HG03354 (cell line): ENCODE measurements around the gene ZNF687.
A peak's percentile ranks its signal among the peaks of the same experiment; 100 is the strongest.
"Not testable (repeated sequence)": the region's sequence is repeated elsewhere in the genome, so short reads cannot be mapped to it uniquely, and the experiment has no call there.

Experiments used
- ATAC-seq: cut with Tn5 transposase; IDR thresholded peaks from one replicate; pipeline ENCODE4 v1.9.1; 2021; ENCODE audit warnings: mild to moderate bottlenecking; ENCODE audit not compliant: unreplicated experiment, poor library complexity, severe bottlenecking

The ZNF687 gene

GRCh38 chr1:151281969-151282882 is at the start of gene ZNF687:
Gene ZNF687, plus strand, starts transcription at chr1:151282299. Its CDS starts 3,993 bp downstream, at chr1:151286292.
- ATAC-seq = peak; percentile 89

DNA sequence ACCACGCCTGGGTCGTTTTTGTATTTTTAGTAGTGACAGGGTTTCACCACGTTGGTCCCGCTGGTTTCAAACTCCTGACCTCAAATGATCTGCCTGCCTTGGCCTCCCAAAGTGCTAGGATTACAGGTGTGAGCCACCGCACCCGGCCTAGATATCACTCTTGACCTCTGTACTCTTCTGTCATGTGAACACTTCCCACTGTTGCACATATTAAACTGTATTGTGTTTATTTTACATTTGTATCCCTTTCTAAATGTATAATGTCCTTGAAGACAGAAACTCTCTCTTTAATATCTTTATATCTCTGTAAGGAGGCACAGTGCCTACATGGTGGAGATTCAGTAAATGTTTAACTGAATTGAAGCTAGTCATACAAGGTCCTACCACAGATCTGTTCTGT is 46.9 kb upstream of the ZNF687 start:
- ATAC-seq = no peak

GRCh38 chr1:151237678-151238466 is 44.2 kb upstream of the ZNF687 start:
- ATAC-seq = no peak

DNA sequence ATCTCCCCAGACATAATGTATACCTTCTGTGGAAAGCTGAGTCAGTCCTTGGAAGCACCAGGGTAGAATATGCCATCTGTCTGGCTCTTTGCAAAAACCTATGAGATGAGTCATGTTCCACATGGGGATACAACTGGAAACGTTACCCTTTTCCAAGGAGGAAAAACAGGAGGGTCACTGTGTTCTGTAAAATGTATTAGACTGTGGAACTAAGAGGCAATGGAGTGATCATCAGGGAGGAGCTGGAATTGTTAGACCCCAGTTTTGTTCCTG is 43.7 kb upstream of the ZNF687 start:
- no peak for ATAC-seq

DNA sequence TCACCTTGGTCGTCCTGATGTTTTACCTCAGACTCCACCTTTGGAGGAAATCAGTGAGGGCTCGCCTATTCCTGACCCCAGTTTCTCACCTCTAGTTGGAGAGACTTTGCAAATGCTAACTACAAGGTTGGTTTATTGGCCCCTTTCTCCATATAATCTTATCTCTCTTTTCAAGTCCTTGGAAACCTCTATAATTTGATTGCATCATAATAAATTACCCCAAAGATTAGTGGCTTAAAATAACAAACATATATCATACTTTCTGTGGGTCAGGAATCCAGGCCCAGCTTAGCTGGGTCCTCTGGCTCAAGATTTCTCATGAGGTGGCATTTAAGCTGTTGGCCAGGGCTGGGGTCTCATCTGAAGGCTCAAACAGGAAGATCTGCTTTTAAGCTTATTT is 39.7 kb upstream of the ZNF687 start:
- no peak for ATAC-seq

DNA sequence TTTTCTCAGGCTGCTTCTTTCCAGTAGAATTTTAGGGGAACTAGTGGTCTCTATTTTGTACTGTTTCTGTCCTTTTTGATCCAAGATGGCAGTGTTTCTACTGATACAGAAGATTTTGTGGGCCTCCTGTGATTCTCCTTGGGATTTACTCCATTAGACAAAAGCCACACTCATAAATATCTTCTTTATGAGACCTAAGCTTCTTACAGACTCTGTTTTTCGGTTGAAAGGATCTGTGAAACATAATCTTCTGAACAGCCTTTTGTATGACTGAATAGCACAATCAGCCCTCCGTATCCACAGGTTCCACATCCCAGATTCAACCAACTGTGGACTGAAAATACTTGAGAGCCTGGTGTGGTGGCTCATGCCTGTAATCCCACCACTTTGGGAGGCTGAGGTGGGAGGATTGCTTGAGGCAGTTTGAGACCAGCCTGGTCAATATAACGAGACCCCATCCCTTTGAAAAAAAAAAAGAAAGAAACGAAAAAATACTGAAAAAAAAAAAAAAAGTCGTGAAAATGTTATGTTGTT is 38.3 kb upstream of the ZNF687 start:
- ATAC-seq = no peak

- ATAC-seq = no peak
Measured at GRCh38 chr1:151246786-151247185, 35.3 kb upstream of the ZNF687 start.

- ATAC-seq = peak; percentile 55
Measured at GRCh38 chr1:151251656-151252470, 30.2 kb upstream of the ZNF687 start.

DNA sequence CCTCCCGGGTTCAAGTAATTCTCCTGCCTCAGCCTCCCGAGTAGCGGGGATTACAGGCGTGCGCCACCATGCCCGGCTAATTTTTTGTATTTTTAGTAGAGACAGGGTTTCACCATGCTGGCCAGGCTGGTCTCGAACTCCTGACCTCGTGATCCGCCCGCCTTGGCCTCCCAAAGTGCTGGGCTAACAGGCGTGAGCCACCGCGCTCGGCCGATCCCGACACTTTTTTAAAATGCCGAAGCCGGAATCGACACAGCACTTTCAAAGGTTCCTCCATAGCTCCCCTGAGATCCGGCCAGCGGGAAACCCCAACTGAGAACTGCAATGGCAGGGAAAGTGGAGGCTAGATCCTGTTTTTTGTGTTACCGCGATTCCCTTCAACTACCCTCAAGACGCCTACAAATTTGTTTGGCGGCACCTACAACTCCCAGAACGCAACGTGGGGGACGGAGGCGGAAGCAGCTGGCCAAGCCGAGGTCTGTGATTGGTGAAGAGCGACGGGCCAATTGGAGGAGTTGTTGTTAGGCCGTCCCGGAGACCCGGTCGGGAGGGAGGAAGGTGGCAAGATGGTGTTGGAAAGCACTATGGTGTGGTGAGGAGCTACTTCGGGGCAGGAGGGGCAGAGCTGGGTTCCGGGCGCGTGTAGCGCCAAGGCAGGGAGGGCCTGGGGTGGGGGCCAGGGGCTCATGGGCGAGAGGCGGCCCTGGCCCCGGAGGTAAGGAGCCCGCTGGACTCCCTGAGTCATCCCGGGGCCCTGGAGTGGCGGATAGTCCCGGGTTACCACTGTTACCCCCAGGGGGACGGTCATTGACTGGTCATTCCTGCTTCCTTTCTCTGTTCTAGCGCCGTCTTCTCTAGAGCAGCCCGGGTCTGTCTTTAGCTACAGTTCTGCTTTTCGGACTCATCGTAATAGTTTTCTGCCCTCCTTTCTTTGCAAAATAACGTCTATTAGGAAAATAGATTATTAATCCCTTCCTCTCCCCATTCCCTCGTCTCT is 27.6 kb upstream of the ZNF687 start, which contains the start of gene PSMD4:
Gene PSMD4, plus strand, starts transcription at position 518 of the 997 bp plus-strand sequence. Its CDS starts 49 bp downstream, at position 567.
- ATAC-seq = peak; percentile 96

- ATAC-seq = no peak
Measured at GRCh38 chr1:151255381-151255780, 26.7 kb upstream of the ZNF687 start.

- no peak for ATAC-seq
Measured at GRCh38 chr1:151259351-151259750, 22.7 kb upstream of the ZNF687 start.

DNA sequence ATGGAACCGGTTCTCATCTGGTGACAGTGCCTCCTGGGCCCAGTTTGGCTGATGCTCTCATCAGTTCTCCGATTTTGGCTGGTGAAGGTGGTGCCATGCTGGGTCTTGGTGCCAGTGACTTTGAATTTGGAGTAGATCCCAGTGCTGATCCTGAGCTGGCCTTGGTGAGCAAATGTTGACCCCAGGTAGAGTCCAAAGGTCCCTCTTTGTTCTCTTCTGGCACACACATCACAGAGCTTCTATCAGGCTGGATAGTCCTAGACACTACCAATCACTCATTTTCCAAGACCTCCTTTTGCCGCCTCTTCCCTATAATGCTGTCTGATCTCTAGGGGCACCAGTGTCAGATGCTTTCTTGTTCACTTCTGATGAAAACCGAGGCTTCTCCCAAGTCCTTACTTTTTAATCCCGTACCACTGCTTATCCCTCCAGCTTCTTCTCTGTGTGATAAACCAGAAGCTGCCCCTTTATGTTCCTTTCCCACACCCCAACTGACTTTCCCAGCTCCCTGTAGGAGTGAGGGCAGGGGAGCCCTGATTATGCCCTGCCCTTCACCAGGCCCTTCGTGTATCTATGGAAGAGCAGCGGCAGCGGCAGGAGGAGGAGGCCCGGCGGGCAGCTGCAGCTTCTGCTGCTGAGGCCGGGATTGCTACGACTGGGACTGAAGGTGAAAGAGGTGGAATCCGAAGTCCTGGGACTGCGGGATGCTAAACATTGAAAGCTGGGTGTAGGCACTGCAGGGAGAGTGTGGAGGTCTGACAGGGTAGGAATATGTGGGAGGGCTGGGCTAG is 16.5 kb upstream of the ZNF687 start:
- ATAC-seq = no peak

GRCh38 chr1:151266315-151266714 is 15.8 kb upstream of the ZNF687 start:
- ATAC-seq = no peak

DNA sequence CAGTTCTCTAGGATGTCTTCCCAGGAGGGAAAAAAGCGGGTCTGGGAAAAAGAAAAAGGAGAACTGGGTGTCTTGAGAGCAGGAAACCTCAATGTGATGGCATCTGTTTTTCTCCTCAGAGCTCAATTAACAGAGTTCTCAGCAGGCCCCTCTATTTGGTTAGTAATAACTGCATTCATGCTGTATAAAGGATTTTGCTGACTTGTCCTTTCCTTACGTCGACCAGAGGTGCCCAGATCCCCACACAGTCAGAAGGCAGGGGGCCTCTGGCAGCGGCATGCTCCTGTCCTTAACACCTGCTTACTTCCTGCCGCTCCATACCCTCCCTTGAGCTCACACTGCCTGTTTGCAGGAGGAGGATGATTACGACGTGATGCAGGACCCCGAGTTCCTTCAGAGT is 15.3 kb upstream of the ZNF687 start:
- ATAC-seq = no peak

DNA sequence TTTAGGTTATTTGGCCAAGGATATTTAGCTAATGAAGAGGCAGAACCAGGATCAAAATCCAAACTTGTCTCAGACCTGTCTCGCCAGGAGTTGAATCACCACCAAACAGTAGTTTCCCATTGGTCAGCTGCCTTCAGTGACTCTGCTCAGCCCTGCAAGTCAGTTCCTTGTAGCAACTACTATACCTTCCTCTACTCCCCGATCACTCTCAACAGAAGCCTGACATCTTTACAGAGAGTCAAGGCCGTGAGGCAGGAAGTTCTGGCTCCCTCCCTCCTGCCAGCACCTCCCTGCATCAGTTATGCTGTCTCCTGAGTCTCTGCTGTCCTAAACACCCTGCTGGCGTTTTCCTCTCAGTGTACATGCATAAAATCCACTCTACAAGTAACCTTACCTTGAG is 14.3 kb upstream of the ZNF687 start:
- no peak for ATAC-seq

- ATAC-seq = no peak
Measured at GRCh38 chr1:151273924-151274466, 8.1 kb upstream of the ZNF687 start.

DNA sequence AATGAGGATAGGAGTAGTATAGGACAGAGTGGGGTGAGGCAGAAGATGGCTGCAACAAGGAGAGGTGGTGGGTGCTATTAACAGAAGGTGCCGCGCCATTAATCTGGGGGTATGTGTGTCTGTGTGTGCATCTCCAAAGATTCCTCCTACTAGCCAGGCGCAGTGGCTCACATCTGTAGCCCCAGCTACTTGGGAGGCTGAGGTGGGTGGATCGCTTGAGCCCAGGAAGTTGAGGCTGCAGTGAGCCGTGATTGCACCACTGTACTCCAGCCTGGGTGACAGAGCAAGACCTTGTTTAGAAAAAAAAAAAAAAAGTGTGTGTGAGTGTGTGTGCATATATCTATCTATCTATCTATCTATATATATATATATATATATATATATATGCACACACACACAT is 6.8 kb upstream of the ZNF687 start:
- ATAC-seq = not testable (repeated sequence)

DNA sequence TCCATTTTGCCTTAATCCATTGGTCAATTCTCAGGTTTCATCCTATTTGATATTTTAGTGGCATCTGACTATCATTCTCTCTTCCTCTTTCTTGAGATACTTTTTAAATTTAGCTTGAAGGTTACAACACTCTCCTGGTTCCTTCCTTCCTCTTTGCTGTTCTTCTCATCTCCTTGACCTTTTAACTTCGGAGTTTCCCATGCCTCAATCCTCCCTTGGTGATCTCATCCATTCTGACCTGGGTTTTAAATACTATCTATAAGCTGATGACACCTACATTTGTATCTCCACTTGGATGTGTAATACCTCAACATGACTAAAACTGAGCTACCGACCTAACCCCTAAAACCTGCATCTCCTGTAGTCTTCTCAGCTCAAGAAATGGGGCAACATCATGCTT is 4.8 kb upstream of the ZNF687 start:
- no peak for ATAC-seq
